Keratinocyte (primary cell): ENCODE results near the gene SLC37A3. TPM values are rescaled to one million over a fixed set of nuclear protein-coding genes. Genes with fewer than 3 reads are reported as not detected.

ENCODE experiments used
- DNase-seq: peaks from one replicate; pipeline ENCODE4 v3.0.0-alpha.2; 2011; ENCODE audit warnings: low read depth, missing footprints, low spot score
- FAIRE-seq: peaks from 2 replicates; lab custom pipeline; 2011; peaks lifted over from hg19 to GRCh38; lab: Jason Lieb, UNC
- H2AFZ ChIP-seq: 2 replicates; pipeline ENCODE4 v1.6.0; 2012; ENCODE audit warnings: low read length, control low read depth, inconsistent platforms; ENCODE audit not compliant: control insufficient read depth
- H3K27ac ChIP-seq: 2 replicates; pipeline ENCODE4 v1.5.1; 2011; ENCODE audit warnings: low read length; ENCODE audit not compliant: control insufficient read depth, insufficient read depth
- H3K27me3 ChIP-seq: 3 replicates; pipeline ENCODE4 v1.6.0; 2011; ENCODE audit warnings: low read length; ENCODE audit not compliant: control insufficient read depth, insufficient read depth; ENCODE audit errors: extremely low read depth
- H3K36me3 ChIP-seq, 2 experiments: 2 replicates in 1 of 2; 3 replicates in 1 of 2; pipeline ENCODE4 v1.5.1; 2011; ENCODE audit warnings: low read length in 2 of 2, mild to moderate bottlenecking in 1 of 2; ENCODE audit not compliant: control insufficient read depth in 2 of 2, insufficient read depth in 2 of 2; ENCODE audit errors: extremely low read depth in 1 of 2
- H3K4me1 ChIP-seq: 3 replicates; pipeline ENCODE4 v1.5.1; 2011; ENCODE audit warnings: low read length; ENCODE audit not compliant: control insufficient read depth, insufficient read depth; ENCODE audit errors: extremely low read depth
- H3K4me2 ChIP-seq: 3 replicates; pipeline ENCODE4 v1.6.0; 2011; ENCODE audit warnings: low read depth, low read length; ENCODE audit not compliant: control insufficient read depth, insufficient read depth; ENCODE audit errors: extremely low read depth
- H3K4me3 ChIP-seq, 3 experiments: fragments of 200-600 bp in 1 of 3; sonication (generic) in 1 of 3; 2 replicates in 2 of 3; 3 replicates in 1 of 3; pipeline ENCODE4 v1.5.1; 2011 to 2016; ENCODE audit warnings: low read length in 3 of 3, mild to moderate bottlenecking in 3 of 3, control low read depth in 2 of 3, inconsistent platforms in 1 of 3, low read depth in 1 of 3, mixed read lengths in 1 of 3, mixed run types in 1 of 3, moderate library complexity in 1 of 3; ENCODE audit not compliant: control insufficient read depth in 2 of 3, insufficient read depth in 2 of 3; ENCODE audit errors: extremely low read depth in 1 of 3
- H3K79me2 ChIP-seq: 2 replicates; pipeline ENCODE4 v1.6.0; 2012; ENCODE audit warnings: low read length; ENCODE audit not compliant: control insufficient read depth, insufficient read depth
- H3K9ac ChIP-seq: 3 replicates; pipeline ENCODE4 v1.6.0; 2011; ENCODE audit warnings: low read length; ENCODE audit not compliant: control insufficient read depth, insufficient read depth; ENCODE audit errors: extremely low read depth
- H3K9me1 ChIP-seq: 3 replicates; pipeline ENCODE4 v1.6.0; 2011; ENCODE audit warnings: low read length; ENCODE audit not compliant: control insufficient read depth, insufficient read depth; ENCODE audit errors: extremely low read depth
- H3K9me3 ChIP-seq: 2 replicates; pipeline ENCODE4 v1.5.1; 2012; ENCODE audit warnings: low read depth, low read length; ENCODE audit not compliant: control insufficient read depth
- H4K20me1 ChIP-seq: 3 replicates; pipeline ENCODE4 v1.6.0; 2011; ENCODE audit warnings: low read length; ENCODE audit not compliant: control insufficient read depth, insufficient read depth; ENCODE audit errors: extremely low read depth
- EZH2 ChIP-seq: IDR thresholded peaks from one replicate; pipeline ENCODE4 v1.6.1; 2012; ENCODE audit warnings: inconsistent platforms, mild to moderate bottlenecking, low read length, moderate library complexity
- dilution Hi-C: fragments of 300-500 bp; cut with MboI; formaldehyde crosslinking; loops from one replicate; pipeline ENCODE4 v1.7.0; 2020; ENCODE audit warnings: low sequenced_read_pairs; ENCODE audit not compliant: extremely low pct_ligation_motif_present
- polyA plus RNA-seq, 5 experiments: library from polyadenylated mRNA; depleted of rRNA in 3 of 5; stranded (reverse) in 3 of 5; stranded (forward) in 1 of 5; unstranded in 1 of 5; fragments of >200 nt; gene quantifications; 1 replicate in 1 of 5; 2 replicates in 3 of 5; 3 replicates in 1 of 5; pipeline versions ENCODE4 v1.2.1 to v1.2.3, GENCODE V29; 2011 to 2012; ENCODE audit warnings: missing spikeins in 2 of 5, low read depth in 1 of 5, low replicate concordance in 1 of 5
- TF ChIP-seq, protein P1 (sequence below), 3 experiments: IDR thresholded peaks in 1 of 3; conservative IDR thresholded peaks in 1 of 3; optimal IDR thresholded peaks in 1 of 3; 2 replicates in 2 of 3; 3 replicates in 1 of 3; pipeline versions ENCODE3 to v1.5.1; 2011; ENCODE audit warnings: low read length in 3 of 3, mild to moderate bottlenecking in 3 of 3, moderate library complexity in 2 of 3, control low read depth in 1 of 3, inconsistent platforms in 1 of 3; ENCODE audit not compliant: insufficient read depth in 2 of 3; ENCODE audit errors: extremely low read depth in 1 of 3

SLC37A3 gene
- polyA plus RNA-seq, 1 donor (not counting 4 experiments of a cell fraction or from before 2014, with no cell fraction given): 51.4 TPM

DNA sequence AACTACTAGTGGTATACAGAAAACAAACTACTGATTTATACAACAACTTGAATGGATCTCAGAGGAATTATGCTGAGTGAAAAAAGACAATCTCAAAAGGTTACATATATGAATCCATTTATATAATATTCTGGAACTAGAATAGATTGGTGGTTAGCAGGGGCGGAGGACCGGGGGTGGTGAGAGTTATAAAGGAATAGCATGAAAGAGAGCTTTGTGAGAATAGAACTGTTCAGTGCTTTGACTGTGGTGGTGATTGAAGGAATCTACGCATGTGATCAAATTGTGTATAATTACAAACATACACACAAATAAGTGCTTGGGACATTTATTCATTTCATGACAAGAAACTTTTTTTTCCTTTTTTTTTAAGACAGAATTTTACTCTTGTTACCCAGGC lies 25.2 kb upstream of the SLC37A3 start:
- H3K4me3 ChIP-seq: no peak overlapping the region
- no peaks in the 10 kb centered on the region for H3K4me1 ChIP-seq
- no peaks in the 10 kb centered on the region for H4K20me1 ChIP-seq
- no peak overlapping the region for H3K27ac ChIP-seq
- no peak overlapping the region for H3K9ac ChIP-seq
- DNase-seq (no peak), FAIRE-seq (no peak)
- no peak overlapping the region for H2AFZ ChIP-seq
- H3K27me3 ChIP-seq: no peaks in the 10 kb centered on the region
- TF ChIP-seq, protein P1, sequence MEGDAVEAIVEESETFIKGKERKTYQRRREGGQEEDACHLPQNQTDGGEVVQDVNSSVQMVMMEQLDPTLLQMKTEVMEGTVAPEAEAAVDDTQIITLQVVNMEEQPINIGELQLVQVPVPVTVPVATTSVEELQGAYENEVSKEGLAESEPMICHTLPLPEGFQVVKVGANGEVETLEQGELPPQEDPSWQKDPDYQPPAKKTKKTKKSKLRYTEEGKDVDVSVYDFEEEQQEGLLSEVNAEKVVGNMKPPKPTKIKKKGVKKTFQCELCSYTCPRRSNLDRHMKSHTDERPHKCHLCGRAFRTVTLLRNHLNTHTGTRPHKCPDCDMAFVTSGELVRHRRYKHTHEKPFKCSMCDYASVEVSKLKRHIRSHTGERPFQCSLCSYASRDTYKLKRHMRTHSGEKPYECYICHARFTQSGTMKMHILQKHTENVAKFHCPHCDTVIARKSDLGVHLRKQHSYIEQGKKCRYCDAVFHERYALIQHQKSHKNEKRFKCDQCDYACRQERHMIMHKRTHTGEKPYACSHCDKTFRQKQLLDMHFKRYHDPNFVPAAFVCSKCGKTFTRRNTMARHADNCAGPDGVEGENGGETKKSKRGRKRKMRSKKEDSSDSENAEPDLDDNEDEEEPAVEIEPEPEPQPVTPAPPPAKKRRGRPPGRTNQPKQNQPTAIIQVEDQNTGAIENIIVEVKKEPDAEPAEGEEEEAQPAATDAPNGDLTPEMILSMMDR (optimal IDR thresholded peaks at IDR 0.05 in 1 of 3, IDR thresholded peaks at IDR 0.05 in 1 of 3, conservative IDR thresholded peaks at IDR 0.05 in 1 of 3; ENCODE audit: extremely low read depth in 1 of 3, insufficient read depth in 2 of 3, low read length in 3 of 3): no peak
- no peak for TF ChIP-seq EZH2
- H3K4me2 ChIP-seq: no peak overlapping the region
- H3K9me3 ChIP-seq: no peaks in the 10 kb centered on the region
- dilution Hi-C loops: no loop called here
- H3K36me3 ChIP-seq: no peaks in the 10 kb centered on the region
- H3K9me1 ChIP-seq: no peaks in the 10 kb centered on the region
- H3K79me2 ChIP-seq: no peaks in the 10 kb centered on the region

DNA sequence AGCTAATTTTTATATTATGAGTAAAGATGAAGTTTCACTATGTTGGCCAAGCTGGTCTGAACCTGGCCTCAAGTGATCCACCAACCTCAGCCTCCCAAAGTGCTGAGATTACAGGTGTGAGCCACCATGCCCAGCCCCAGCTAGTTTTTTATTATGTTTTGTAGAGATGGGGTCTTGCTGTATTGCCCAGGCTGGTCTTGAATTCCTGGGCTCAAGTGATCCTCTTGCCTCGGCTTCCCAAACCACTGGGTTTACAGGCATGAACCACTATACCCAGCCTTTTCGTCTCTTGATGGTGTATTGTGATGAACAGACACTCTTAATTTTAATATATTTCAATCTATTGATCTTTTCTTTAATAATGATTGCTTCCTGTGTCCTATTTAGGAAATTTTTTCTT lies 23.2 kb upstream of the SLC37A3 start:
- FAIRE-seq: no peak
- H2AFZ ChIP-seq: no peak overlapping the region
- H3K4me1 ChIP-seq: no peaks in the 10 kb centered on the region
- no peaks in the 10 kb centered on the region for H4K20me1 ChIP-seq
- no peak overlapping the region for H3K9ac ChIP-seq
- no peak overlapping the region for H3K27ac ChIP-seq
- no peaks in the 10 kb centered on the region for H3K9me3 ChIP-seq
- dilution Hi-C loops: no loop called here
- H3K4me2 ChIP-seq: no peak overlapping the region
- TF ChIP-seq, protein P1 (optimal IDR thresholded peaks at IDR 0.05 in 1 of 3, IDR thresholded peaks at IDR 0.05 in 1 of 3, conservative IDR thresholded peaks at IDR 0.05 in 1 of 3; ENCODE audit: extremely low read depth in 1 of 3, insufficient read depth in 2 of 3, low read length in 3 of 3): no peak
- TF ChIP-seq EZH2: no peak
- no peaks in the 10 kb centered on the region for H3K36me3 ChIP-seq
- H3K27me3 ChIP-seq: no peaks in the 10 kb centered on the region
- no peaks in the 10 kb centered on the region for H3K9me1 ChIP-seq
- no peaks in the 10 kb centered on the region for H3K79me2 ChIP-seq
- H3K4me3 ChIP-seq: no peak overlapping the region
- DNase-seq: no peak
